GM19099 (cell line): ENCODE measurements around the gene UBE2V1.

Source experiments
- POLR2A ChIP-seq: IDR thresholded peaks from 3 replicates; pipeline ENCODE4 v1.6.1; 2011; ENCODE audit warnings: low read depth; ENCODE audit not compliant: insufficient read length; ENCODE audit errors: extremely low read depth

UBE2V1 gene

DNA sequence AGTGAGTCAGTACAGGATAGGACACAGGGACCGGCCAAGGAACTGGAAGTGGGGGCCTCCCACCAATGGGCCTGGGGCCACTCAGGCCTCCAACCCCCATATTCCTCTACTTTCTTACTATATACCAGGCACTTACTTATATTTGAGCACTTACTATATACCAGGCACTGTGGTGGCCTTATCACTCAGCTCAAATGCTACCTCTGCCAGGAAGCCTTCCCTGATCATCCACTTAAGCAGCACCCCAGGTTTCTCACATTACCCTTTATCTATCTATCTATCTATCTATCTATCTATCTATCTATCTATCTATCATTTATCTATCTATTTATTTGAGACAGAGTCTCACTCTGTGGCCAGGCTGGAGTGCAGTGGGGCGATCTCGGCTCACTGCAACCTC is 12.3 kb upstream of the UBE2V1 start:
- no peak for TF ChIP-seq POLR2A

- no peak for TF ChIP-seq POLR2A
Measured at GRCh38 chr20:50124496-50124895, 11.5 kb upstream of the UBE2V1 start.

DNA sequence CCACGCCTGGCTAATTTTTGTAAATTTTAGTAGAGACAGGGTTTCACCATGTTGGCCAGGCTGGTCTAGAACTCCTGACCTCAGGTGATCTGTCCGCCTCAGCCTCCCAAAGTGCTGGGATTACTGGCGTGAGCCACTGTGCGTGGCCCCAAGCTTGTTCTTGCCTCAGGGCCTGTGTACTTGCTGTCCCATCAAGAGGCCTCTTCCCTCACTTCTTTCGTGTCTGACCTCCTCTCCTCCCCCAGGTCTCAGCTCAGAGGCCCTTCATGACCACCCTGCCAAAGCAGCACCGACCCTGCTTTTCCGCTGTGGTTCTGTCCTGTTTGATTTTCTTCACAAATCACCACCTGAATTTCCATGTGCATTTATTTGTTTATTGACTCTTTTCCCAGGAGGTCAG is 10.5 kb upstream of the UBE2V1 start:
- no peak for TF ChIP-seq POLR2A

- TF ChIP-seq POLR2A, result no peak
Measured at GRCh38 chr20:50122763-50123162, 9.8 kb upstream of the UBE2V1 start.

GRCh38 chr20:50121858-50122271 is 8.9 kb upstream of the UBE2V1 start:
- TF ChIP-seq POLR2A, result no peak

DNA sequence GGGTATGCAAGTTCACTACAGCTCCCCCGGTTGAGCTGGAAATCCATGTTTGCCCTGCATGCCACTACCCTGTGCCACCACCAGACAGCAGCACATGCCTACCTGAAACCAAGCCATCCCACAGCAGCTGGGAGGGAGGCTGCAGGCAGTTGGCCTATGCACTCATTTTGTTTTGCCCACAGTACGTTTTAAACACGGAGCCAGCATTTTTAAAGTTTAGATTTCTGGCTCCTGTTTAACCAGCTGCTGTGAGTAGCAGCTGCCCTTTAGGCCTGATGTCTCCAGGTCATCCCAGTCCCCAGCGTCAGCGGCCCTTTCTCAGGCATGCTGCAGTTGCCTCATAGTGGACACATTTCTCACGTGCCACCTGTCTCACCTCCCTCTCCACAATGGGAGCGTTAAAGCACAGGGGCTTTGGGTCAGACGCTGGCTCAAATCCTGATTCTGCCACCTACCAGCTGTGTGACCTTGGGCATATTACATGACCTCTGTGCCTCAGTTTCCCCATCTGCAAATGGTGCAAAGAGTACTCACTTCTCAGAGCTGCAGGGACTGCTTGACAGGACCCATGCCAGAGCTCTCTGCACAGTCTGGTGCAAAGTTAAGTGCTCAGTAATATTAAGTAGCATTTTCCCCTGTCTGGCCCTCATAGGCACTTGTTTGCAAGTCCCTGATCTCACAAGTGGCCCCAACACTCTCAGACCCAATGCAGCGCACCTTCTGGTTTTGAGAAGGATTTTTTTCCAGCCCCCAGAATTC is 8.2 kb upstream of the UBE2V1 start:
- no peak for TF ChIP-seq POLR2A

DNA sequence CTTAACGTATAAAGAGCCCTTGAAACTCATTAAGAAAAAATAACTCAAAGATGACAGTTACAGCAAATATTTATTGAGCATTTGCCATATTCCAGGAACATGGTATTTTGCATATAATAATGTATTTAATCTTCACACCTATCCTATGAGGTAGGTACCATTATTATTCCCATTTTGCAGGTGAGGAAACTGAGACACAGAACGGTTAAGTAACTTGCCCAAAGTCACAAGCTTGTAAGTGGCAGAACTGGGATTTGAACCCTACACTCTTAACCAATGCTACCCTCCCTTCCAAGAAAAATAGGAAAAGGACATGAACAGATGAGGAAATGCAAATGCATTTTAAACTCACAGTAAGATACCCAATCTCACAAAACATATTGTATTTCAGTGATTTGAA is 5.3 kb upstream of the UBE2V1 start:
- no peak for TF ChIP-seq POLR2A

DNA sequence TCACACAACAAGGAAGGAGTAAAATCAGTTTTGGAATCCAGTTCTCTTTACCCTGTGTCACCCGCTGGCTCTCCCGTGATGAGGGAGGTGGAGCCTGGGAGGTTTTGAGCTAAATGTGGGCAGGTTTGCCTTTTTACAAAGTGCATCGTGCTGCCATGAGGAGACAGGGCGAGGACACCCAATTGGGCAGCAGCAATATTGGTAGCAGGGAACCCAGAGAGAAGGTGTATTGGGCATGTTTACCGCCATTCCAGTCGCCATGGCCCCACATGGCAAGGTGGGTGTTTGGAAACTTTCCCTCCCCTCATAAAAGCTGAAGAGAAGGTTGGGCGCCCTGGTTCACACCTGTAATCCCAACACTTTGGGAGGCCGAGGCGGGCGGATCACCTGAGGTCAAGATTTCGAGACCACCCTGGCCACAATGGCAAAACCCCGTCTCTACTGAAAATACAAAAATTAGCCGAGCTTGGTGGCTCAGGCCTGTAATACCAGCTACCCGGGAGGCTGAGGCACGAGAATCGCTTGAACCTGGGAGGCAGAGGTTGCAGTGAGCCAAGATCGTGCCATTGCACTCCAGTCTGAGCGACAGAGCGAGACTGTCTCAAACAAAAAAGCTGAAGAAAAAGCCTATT is 3.5 kb upstream of the UBE2V1 start:
- no peak for TF ChIP-seq POLR2A

GRCh38 chr20:50115591-50116367 is 2.8 kb upstream of the UBE2V1 start:
- peak; percentile 85 for TF ChIP-seq POLR2A

- TF ChIP-seq POLR2A, result no peak
Measured at GRCh38 chr20:50115041-50115512, 2.1 kb upstream of the UBE2V1 start.

- no peak for TF ChIP-seq POLR2A
Measured at GRCh38 chr20:50113420-50114224, 672 bp upstream of the UBE2V1 start.

DNA sequence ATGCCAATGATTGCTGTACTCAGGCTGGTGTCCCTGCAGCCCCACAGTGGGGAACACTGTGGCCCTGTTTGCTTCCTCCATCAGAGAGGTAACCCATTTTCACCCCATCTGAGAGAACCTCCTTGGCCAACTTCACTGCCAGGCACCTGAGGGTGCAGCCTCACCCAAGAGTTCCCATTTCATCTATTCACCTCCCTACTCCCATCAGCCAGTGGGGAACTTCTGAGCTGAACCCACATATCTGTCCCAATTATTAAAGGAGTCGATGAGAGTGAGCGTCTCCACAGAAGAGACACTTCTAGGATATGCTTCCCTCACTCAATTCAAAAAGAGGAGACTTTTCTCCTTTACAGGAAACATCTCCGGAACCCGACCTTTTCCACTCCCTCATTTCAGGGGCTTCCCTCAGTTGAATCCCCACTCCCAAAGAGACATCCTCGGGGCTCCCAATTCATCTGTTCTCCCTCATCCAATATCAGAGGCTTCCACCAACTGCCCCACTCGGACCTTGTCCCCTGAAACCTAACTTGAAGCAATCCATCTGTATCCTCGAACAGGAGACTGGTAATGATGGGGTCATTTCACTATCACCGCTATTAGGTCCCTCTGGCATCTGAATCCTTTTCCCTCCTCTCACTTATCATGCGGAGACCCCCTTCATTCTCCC is 988 bp downstream of the UBE2V1 start:
- TF ChIP-seq POLR2A, result no peak

DNA sequence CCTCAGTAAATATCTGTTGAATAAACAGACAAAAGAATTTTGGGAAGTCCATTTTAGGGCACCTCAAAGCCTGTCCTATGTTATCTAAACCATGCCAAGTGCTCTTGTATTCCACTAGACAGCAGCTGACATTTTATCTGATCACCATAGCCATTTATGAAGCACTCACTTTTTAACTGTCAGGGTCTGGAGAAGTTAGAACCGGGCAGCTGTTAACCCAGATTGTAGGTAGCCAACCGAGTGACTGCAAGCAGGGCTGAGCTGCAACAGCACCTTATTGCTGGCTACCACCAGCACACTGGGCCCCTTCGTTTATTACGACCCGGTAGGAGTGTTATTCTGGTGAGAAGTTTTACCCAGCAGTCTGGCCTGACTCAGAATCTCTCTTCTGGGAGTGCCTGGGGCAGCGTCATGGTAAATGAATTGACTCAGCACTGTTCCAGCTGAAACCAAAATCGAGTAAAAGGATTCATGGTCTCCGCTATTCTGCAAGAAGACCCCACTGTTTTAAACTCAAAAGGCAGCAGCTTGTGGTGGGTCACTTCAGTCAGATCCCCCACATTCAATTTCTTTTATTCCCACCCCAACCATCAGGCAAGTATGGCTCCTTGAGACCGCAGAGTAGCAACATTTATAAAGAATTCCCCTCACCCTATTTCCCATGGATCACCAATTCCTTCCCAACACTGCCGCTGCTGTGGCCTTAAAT is 1.7 kb downstream of the UBE2V1 start:
- peak; percentile 25 for TF ChIP-seq POLR2A
